Measurements from ENCODE around the gene IL17RB.

GRCh38 chr3:53811143-53811927, 35.0 kb upstream of the IL17RB start:
- TF ChIP-seq CTCF (IDR thresholded peaks at IDR 0.05; ENCODE audit: insufficient read depth, low read length, poor library complexity, severe bottlenecking) (no peak), EZH2phosphoT487 (conservative IDR thresholded peaks at IDR 0.05; ENCODE audit: low read length) (no peak)
